PC-3 (cell line): ENCODE results near the gene TAF11L14.

ENCODE experiments used
- CTCF ChIP-seq: fragments of 300-600 bp; sonication (generic); conservative IDR thresholded peaks from 2 replicates; pipeline ENCODE4 v1.5.1; 2017; ENCODE audit warnings: antibody characterized with exemption, low read depth, mild to moderate bottlenecking, low read length
- EZH2phosphoT487 ChIP-seq: fragments of 300-600 bp; sonication (generic); IDR thresholded peaks from 2 replicates; pipeline ENCODE4 v1.6.1; 2018; ENCODE audit warnings: mild to moderate bottlenecking, antibody characterized with exemption, low read length, borderline replicate concordance

GRCh38 chr5:17680737-17681136 lies 46.5 kb downstream of the TAF11L14 start:
- TF ChIP-seq EZH2phosphoT487 (no peak), CTCF (no peak)
